BE2C (cell line): ENCODE results near the gene UCK2.

ENCODE experiments used
- DNase-seq: peaks from one replicate; pipeline ENCODE4 v3.0.0-alpha.2; 2020
- H3K27me3 ChIP-seq: fragments of 250-450 bp; sonication (Bioruptor Pico); 2 replicates; pipeline ENCODE4 v1.5.1; 2020; ENCODE audit warnings: mild to moderate bottlenecking
- H3K36me3 ChIP-seq: fragments of 250-450 bp; sonication (Bioruptor Pico); 2 replicates; pipeline ENCODE4 v1.5.1; 2020; ENCODE audit warnings: mild to moderate bottlenecking
- H3K4me1 ChIP-seq: fragments of 250-450 bp; sonication (Bioruptor Pico); 2 replicates; pipeline ENCODE4 v1.5.1; 2020
- H3K4me3 ChIP-seq: 2 replicates; pipeline ENCODE4 v1.5.1; 2011; ENCODE audit warnings: low read depth, low read length
- H3K9me3 ChIP-seq: fragments of 250-450 bp; sonication (Bioruptor Pico); 2 replicates; pipeline ENCODE4 v1.5.1; 2020
- TF ChIP-seq, protein P1 (sequence below): IDR thresholded peaks from 2 replicates; pipeline ENCODE4 v1.5.1; 2012; ENCODE audit warnings: mild to moderate bottlenecking, low read depth, low read length

The UCK2 gene

DNA sequence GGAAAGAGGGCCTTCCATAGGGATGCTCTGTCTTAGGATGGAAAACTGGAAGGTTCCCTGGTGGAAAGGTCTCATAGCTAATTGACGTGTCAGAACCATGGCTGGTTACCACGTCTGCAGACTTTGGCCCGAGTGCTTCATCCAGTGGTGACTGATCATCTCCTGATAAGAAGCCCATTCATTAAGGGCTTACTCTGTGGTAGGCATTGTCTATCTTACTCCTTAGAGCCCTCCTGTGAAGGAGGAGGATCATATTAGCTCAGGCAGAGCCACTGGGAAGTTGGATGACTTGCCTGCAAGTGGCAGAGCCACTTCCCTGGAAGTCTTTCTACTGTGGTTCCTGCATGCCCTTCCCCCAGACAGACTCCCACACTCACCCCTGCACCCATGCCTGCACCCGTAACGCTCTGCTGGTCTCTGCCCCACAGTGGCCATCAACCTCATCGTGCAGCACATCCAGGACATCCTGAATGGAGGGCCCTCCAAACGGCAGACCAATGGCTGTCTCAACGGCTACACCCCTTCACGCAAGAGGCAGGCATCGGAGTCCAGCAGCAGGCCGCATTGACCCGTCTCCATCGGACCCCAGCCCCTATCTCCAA lies 79.9 kb downstream of the UCK2 start:
- Histone ChIP-seq H3K9me3 (no peaks in the 10 kb centered on the region), H3K4me1 (0 out of 2 replicates have a peak, but pooled peaks cover 3% of the 10 kb centered on the region), H3K36me3 (peaks cover 75% of the 10 kb centered on the region), H3K27me3 (no peaks in the 10 kb centered on the region), H3K4me3 (no peak overlapping the region)
- no peak for DNase-seq
- TF ChIP-seq, protein P1, sequence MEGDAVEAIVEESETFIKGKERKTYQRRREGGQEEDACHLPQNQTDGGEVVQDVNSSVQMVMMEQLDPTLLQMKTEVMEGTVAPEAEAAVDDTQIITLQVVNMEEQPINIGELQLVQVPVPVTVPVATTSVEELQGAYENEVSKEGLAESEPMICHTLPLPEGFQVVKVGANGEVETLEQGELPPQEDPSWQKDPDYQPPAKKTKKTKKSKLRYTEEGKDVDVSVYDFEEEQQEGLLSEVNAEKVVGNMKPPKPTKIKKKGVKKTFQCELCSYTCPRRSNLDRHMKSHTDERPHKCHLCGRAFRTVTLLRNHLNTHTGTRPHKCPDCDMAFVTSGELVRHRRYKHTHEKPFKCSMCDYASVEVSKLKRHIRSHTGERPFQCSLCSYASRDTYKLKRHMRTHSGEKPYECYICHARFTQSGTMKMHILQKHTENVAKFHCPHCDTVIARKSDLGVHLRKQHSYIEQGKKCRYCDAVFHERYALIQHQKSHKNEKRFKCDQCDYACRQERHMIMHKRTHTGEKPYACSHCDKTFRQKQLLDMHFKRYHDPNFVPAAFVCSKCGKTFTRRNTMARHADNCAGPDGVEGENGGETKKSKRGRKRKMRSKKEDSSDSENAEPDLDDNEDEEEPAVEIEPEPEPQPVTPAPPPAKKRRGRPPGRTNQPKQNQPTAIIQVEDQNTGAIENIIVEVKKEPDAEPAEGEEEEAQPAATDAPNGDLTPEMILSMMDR: no peak

DNA sequence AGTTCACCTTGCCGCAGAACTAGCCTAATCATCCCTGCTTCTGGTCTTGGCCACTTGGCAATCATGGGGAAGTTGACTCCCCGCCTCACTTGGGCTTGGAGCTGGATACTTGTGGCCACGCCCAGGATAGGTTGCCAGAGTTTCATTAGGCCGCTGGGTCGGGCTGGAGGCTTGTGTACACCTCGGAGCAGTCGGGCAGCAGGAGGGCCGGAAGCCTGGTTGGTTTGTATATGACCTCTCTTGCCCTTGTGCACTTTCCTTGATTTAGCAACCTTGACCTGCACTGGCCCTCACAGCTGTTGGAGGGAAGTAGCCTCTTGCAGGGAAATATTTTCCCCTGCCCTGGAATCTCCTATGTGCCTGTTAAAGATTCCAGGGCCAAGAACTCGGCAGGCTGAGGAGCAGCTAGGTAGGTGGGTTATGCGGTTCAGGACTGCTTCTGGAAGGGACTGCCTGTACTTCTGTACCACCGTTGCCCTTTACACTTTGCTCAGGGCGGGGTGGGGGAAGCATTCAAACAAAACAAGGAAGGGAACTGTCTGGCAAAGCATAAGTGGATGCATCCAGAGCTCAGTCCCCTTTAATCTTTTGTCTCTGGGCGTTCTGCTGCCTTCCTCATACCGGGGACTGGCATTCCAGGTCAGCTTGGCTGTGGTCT lies 83.5 kb downstream of the UCK2 start:
- Histone ChIP-seq H3K9me3 (no peaks in the 10 kb centered on the region), H3K4me3 (no peak overlapping the region), H3K4me1 (no peaks in the 10 kb centered on the region), H3K36me3 (peaks cover 48% of the 10 kb centered on the region), H3K27me3 (no peaks in the 10 kb centered on the region)
- TF ChIP-seq, protein P1: no peak
- no peak for DNase-seq

DNA sequence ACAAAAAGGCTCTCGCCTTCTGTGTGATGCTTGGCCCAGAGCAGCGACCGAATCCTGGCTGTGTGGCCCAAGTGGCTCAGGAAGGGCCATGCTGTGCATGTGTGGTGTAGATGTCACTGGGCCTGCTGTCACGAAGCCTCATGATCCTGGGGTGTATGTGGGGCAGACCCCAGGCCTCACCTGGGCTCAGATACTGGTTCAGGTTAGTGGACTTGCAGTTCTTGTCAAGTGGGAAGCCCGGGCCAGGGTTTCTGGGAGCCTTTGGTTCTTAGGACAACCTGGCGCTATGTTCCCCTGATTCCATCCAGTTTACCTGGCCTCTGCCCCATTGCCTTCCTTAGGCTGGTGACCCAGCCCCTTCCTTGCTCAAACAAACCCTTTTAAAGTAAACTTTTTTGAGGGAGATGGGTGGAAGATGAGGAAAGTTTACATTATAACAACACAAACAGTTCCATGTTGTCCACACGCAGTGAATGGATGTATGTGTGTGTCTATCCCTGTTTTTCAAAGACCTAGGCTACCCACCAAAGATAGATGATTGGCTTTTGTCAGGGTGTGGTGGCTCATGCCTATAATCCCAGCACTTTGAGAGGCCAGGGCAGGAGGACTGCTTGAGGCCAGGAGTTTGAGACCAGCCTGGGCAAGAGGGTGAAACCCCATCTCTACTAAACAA lies 84.3 kb downstream of the UCK2 start:
- H3K4me3 ChIP-seq: no peak overlapping the region
- TF ChIP-seq, protein P1: no peak
- H3K36me3 ChIP-seq: peaks cover 43% of the 10 kb centered on the region
- H3K27me3 ChIP-seq: no peaks in the 10 kb centered on the region
- no peaks in the 10 kb centered on the region for H3K9me3 ChIP-seq
- H3K4me1 ChIP-seq: no peaks in the 10 kb centered on the region
- no peak for DNase-seq

DNA sequence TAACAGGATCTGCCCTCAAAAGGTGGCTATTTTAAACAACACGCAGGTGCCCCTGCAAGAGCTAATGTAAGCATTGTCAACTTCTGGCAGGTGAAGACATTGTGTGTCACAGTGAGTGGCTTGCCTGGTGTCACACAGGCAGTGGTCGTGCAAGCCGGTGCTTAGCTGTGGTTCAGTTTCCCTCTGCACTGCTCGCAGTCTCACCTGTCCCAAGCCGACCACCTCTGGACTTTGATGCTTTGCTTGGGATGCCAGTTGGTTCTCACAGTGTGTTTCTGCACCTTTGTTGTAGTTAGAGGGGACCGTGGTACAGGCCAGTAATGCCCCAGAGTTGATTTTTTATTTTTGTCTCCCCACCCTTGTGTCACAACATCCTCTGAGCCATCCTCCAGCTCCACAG lies 85.2 kb downstream of the UCK2 start:
- Histone ChIP-seq H3K4me1 (no peaks in the 10 kb centered on the region), H3K36me3 (peaks cover 34% of the 10 kb centered on the region), H3K27me3 (no peaks in the 10 kb centered on the region), H3K4me3 (no peak overlapping the region), H3K9me3 (no peaks in the 10 kb centered on the region)
- DNase-seq: no peak
- TF ChIP-seq, protein P1: no peak

DNA sequence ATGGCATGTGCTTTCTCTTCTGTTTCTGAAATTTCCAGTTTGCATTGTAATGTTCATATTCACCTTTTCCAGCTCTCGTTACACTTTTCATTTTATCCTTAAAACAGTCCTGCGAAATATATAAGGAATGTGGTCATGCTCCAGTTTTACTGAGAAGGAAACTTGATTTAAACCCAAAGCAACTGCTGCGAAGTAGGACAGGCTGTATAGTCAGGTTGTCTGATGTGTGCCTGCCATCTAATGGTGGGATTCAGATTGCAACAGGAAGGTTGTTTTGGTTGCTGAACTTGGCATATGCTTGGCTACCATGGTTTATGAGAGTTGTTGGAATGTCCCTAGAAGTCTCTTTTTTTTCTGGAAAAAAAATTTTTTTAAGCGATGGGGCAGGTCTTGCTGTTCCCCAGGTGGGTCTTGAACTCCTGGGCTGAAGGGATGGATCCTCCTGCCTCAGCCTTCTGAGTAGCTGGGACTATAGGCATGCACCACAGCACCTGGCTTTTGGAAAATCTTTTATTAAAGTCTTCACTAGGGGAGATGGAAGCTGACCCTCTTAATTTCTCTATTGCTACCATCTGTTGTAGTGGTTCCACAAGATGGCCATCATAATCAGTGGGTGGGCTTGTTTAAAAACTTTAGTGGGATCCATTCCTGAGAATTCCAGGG lies 86.9 kb downstream of the UCK2 start:
- H3K4me3 ChIP-seq: no peak overlapping the region
- no peaks in the 10 kb centered on the region for H3K9me3 ChIP-seq
- peaks cover 21% of the 10 kb centered on the region for H3K36me3 ChIP-seq
- no peaks in the 10 kb centered on the region for H3K4me1 ChIP-seq
- TF ChIP-seq, protein P1: peak; percentile 95
- DNase-seq: peak; percentile 66
- no peaks in the 10 kb centered on the region for H3K27me3 ChIP-seq

DNA sequence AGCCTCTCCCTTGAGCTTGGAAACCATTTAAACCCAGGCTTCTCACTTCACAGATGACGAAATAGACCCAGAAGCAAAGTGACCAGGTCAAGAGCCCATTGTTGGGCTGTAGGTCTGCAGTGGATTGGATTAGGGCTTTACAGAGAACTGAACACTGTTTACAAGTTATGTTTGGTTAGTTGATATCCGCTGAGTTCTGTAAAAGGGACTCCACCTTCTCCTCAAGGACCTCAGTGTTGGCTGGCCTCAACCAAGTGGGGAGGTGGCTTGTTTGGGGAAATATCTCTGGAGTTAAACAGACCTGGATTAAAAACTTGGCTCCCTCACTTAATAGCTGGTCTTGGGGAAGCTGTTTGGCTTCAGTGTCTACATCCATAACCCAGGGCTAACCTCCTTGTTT lies 88.1 kb downstream of the UCK2 start:
- H3K4me3 ChIP-seq: no peak overlapping the region
- DNase-seq: no peak
- H3K27me3 ChIP-seq: no peaks in the 10 kb centered on the region
- H3K36me3 ChIP-seq: peaks cover 9% of the 10 kb centered on the region
- TF ChIP-seq, protein P1: no peak
- no peaks in the 10 kb centered on the region for H3K4me1 ChIP-seq
- no peaks in the 10 kb centered on the region for H3K9me3 ChIP-seq
